Epithelial cell of umbilical artery (primary cell): ENCODE measurements around the gene PPP4C. TPM values are rescaled to one million over a fixed set of nuclear protein-coding genes. Genes with fewer than 3 reads are reported as not detected.

ENCODE experiments used
- total RNA-seq: library from RNA; depleted of rRNA; stranded (reverse); fragments of >200 nt; gene quantifications from 2 replicates; pipeline ENCODE4 v1.2.3, GENCODE V29; 2014

Gene PPP4C
- 256 and 366 TPM in 2 replicates for total RNA-seq

DNA sequence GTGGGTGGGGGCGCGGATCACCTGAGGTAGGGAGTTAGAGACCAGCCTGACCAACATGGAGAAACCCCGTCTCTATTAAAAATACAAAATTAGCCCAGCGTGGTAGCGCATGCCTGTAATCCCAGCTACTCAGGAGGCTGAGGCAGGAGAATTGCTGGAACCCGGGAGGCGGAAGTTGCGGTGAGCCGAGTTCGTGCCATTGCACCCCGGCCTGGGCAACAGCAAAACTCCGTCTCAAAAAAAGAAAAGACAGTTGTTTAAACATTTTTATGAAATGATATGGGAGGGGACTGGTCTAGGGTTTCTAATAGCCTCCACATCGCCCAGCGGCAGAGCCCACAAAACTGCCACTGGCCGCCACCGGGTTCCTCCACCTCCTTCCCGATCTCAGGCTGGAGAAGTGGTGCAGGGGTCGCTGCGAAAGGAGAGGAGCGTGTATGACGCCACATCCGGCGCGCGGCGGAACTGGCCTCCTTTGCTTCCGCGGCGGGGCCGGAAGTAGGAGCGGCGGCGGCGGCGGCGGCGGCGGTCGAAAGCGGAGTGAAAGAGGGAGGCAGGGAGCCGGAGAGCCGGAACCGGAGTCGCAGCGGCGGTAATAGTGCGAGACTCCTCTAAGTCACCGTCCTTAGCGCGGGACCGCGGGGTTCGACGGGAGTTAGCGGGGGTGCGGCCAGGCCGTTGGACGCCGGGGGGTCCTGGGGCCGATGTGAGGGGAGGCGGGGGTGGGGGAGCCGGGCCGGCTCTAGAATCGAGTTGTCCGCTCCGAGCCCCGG, at the start of gene PPP4C:
TSS of gene PPP4C (plus strand) at position 492 of the 773 bp plus-strand sequence. CDS start 384 bp downstream, outside the sequence.

DNA sequence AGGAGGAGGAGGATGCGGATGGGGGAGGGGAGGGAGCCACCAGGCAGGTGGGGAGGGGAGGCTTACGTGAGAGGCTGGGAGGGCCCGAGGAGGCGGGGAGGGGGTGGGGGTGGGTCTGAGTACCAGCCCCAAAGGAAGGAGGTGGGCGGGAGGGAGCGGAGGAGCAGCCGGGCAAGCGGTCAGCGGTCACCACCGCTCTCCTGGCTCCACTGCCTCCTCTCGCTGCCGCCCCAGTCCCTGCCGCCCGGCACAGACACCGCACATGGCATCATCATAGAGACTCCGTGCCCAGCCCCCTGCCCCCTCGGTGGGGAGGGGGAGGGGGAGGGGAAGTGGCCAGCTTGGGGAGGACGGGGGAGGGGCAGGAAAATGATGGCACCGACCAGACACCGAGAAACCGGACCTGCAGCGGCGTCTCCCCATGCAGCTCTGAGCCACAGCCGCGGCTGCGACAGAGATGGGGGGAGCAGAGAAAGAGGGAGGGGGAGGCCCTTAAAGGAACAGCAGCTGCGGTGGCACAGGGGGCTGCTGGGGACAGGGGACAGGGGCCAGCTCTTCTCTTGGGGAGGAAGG, 44.9 kb upstream of the PPP4C start, which contains the start of gene TLCD3B:
TSS of gene TLCD3B (minus strand) at position 431 of the 573 bp plus-strand sequence. CDS start 744 bp downstream, outside the sequence.

DNA sequence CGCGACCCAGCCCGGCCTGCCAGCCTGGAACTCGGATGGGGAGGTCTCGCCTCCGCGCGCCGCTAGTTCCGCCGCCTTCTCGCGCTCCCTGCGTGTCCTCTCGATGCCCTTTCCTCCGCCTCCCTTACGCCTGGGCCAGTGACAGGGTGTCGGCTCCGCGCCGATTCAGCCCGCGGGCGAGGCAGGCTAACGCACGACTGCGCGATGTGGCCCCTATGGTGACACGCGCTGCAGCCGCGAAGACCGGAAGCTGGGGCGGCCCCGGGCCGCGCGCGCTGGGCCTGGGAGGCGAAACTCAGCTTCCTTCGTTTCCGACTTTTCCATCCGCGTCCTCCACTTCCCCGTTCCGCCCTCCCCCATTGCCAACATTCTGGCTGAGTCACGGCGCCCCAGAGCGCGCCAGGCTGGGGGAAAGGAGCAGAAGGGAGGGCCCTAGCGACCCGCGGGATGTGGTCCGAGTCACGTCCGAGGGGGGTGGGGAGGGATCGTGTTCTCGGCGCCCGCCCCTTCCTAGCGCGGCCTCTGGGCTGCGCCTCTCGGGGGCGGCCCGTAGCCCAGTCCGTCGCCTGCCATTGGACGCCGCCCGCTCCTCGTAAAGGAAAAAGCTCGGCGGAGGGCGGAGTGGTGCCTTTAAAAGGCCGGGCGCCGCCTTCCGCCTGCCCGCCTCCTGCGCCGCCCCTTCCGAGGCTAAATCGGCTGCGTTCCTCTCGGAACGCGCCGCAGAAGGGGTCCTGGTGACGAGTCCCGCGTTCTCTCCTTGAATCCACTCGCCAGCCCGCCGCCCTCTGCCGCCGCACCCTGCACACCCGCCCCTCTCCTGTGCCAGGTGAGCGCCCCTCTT, 10.5 kb upstream of the PPP4C start, which contains the start of gene ALDOA:
TSS of gene ALDOA (plus strand) at position 659 of the 841 bp plus-strand sequence. CDS start 1,138 bp downstream, outside the sequence.

DNA sequence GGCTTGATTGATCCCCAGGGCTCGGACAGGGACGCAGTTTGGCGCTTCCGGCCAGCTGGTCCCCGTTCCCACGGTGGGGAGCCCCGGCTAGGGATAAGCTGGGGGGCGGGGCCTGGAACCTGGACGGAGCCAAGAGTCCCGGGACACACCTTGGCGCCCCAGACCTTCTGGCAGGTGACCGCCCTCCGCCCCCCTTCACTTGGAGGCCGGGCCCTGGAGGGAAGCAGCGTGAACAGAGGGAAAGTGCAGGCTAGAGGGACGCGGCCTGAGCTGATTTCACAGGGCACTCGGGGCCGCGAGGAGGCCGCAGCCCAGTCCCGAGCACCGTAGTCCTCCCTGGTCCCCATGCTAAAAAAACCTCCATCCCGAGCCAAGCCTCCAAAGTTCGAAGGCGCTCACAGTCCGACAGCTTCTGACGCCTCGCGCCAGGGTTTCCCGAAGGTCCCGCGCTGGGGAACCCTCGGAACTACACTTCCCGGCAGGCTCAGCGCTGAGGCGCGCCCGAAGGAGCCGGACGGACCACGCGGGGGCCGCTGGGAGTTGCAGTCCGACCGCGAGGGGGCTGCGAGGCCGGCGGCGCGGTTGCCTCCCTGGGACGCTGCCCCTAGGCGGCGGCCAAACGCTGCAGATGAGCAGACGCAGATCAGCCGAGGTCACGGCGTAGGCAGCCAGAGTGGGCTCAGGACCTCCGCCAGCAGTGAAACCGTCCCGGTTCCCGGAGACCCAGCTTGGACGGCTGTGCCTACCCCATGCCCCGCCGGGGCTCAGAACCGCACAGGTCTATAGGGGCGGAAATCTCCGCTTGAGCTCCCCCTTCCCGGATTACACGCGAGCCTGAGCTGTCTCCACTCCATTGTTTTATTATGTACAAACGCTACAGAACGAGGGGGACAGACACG, 15.9 kb downstream of the PPP4C start, which contains the start of gene TBX6:
TSS of gene TBX6 (minus strand) at position 451 of the 899 bp plus-strand sequence. CDS start 731 bp downstream, outside the sequence.

DNA sequence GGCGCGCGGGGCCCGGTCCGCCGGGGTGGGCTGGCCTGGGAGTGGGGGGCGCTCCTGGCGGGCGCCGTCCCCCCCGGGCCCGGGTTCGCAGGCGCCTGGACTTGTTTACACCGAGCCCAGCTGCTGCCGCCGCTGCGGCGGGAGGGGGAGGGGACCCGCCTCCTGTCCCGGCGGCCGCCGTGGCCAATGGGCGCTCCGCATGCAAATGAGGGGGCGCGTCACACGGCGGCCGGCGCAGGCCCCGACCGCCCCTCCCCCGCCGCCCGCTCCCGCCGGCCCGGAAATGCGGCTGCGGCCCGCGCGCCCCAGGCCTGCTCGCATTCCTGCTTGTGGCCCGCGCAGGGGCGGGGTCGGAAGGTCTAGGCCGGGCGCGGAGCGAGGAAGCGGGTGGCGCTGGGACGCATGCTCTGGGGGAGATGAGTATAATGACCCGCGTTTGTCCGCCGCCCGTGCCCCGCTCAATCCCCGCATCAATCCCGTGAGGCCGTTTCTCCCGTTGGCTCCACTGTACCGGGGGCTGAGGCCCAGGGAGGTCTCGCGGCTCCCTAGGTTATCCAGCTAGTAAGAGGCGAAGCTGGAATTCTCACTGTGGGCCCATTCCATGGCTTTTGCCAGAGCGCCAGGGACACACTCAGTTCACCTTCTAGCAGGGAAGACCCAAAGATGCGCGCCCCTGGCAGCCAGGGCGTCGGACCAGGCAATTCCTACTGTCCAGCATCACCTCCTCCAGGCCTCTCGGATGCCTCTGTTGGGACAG, 20.5 kb downstream of the PPP4C start, which contains the start of gene YPEL3:
TSS of gene YPEL3 (minus strand) at position 109 of the 757 bp plus-strand sequence. CDS start 731 bp downstream, outside the sequence.

DNA sequence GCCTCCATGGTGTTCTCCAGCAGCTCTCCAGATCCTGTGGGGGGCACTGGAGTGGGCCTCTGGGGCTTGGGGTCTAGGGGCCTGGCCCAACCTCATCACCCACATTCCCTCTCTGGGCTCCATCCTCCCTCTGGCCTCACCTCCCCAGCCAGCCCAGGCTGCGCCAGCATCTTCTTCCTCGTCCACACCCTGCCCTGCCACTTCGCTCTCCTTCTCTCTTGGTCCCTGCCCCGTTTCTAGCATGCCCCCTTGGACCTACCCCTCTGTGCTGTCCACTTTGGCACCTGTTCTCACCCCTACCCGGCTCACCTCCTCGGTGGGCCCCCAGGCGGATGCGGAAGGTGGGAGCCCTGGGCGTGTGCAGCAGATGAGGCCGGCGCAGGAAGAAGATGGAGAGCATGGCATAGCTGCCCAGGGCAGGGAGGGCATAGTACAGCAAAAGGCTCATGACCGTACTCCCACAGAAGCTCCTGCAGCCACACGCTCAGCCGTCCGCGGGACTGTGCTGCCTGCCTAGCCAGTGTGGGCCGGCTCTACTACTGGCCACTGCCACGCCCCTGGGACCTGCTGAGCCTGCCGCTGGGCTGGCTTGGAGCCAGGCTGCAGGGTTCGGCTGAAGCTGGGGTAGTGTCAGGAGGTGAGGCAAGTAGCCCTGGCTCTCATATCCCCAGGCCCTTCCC, 37.4 kb downstream of the PPP4C start, which contains the start of gene GDPD3:
TSS of gene GDPD3 (minus strand) at position 507 of the 680 bp plus-strand sequence. CDS start at position 448, 59 bp downstream.

Other genes with a start within 250 kb of the PPP4C start
- gene CDIPT, start 212.8 kb upstream of the PPP4C start, total RNA-seq, result 55.2 and 70.4 TPM in 2 replicates
- 1.2 and 3.9 TPM in 2 replicates for gene SEZ6L2, start 176.4 kb upstream of the PPP4C start, total RNA-seq
- gene ASPHD1, start 175.5 kb upstream of the PPP4C start, total RNA-seq, result 1.2 and 3.6 TPM in 2 replicates
- gene KCTD13, start 149.8 kb upstream of the PPP4C start, total RNA-seq, result 5.8 and 8.8 TPM in 2 replicates
- gene TMEM219, start 113.9 kb upstream of the PPP4C start, total RNA-seq, result 73.1 TPM in 2 replicates
- 86.4 and 95.9 TPM in 2 replicates for gene TAOK2, start 102.1 kb upstream of the PPP4C start, total RNA-seq
- gene HIRIP3, start 80.4 kb upstream of the PPP4C start, total RNA-seq, result 5.5 and 8.4 TPM in 2 replicates
- 20.8 and 65.8 TPM in 2 replicates for gene INO80E, start 79.8 kb upstream of the PPP4C start, total RNA-seq
- 0.76 TPM in 1 of 2 replicates, not detected in the other for gene DOC2A, start 65.0 kb upstream of the PPP4C start, total RNA-seq
- gene C16orf92, start 52.8 kb upstream of the PPP4C start, total RNA-seq, result not detected in 2 replicates
- gene TLCD3B, start 44.7 kb upstream of the PPP4C start, total RNA-seq, result 0.32 TPM in 1 of 2 replicates, not detected in the other
- gene ALDOA, start 10.2 kb upstream of the PPP4C start, total RNA-seq, result 265 and 367 TPM in 2 replicates
- gene TBX6, start 15.9 kb downstream of the PPP4C start, total RNA-seq, result under 0.01 and 0.15 TPM in 2 replicates
- gene YPEL3, start 20.2 kb downstream of the PPP4C start, total RNA-seq, result 12.0 and 20.1 TPM in 2 replicates
- 0.32 and 0.61 TPM in 2 replicates for gene GDPD3, start 37.5 kb downstream of the PPP4C start, total RNA-seq
- 20.5 and 31.8 TPM in 2 replicates for gene MAPK3, start 47.2 kb downstream of the PPP4C start, total RNA-seq
- gene CORO1A, start 107.6 kb downstream of the PPP4C start, total RNA-seq, result 1.2 and 4.2 TPM in 2 replicates
- gene BOLA2B, start 117.7 kb downstream of the PPP4C start, total RNA-seq, result 161 and 183 TPM in 2 replicates
- gene SLX1A, start 117.9 kb downstream of the PPP4C start, total RNA-seq, result 38.9 and 52.3 TPM in 2 replicates
- gene SULT1A3, start 123.3 kb downstream of the PPP4C start, total RNA-seq, result 4.0 and 4.2 TPM in 2 replicates
- gene NPIPB13, start 172.5 kb downstream of the PPP4C start, total RNA-seq, result 0.65 TPM in 1 of 2 replicates, not detected in the other